Kidney (tissue), 14 donors: ENCODE data around the gene CLDN3. TPM values are rescaled to one million over a fixed set of nuclear protein-coding genes. Genes with fewer than 3 reads are reported as not detected.
A peak's percentile ranks its signal among the peaks of the same experiment; 100 is the strongest.

Experiments
- DNase-seq, 5 donors: peaks; one replicate each; pipeline ENCODE4 v3.0.0-alpha.2; 2013 to 2020
- FAIRE-seq: peaks from 2 replicates; lab custom pipeline; 2012; peaks lifted over from hg19 to GRCh38; lab: Jason Lieb, UNC
- H3K27ac ChIP-seq, 2 donors: one replicate each; pipeline ENCODE4 v1.7.0; 2013; ENCODE audit warnings: low read depth in 2 of 2, low read length in 2 of 2, inconsistent platforms in 1 of 2
- H3K27me3 ChIP-seq: one replicate; pipeline ENCODE4 v1.7.1; 2013; ENCODE audit warnings: low read length, inconsistent platforms; ENCODE audit not compliant: control insufficient read depth, insufficient read depth
- H3K36me3 ChIP-seq, 3 donors: one replicate each; pipeline versions ENCODE4 v1.7.0 to v1.7.1; 2013; ENCODE audit warnings: low read length in 3 of 3, control low read depth in 1 of 3, inconsistent platforms in 1 of 3; ENCODE audit not compliant: insufficient read depth in 3 of 3, control insufficient read depth in 2 of 3
- H3K4me1 ChIP-seq, 3 donors: one replicate each; pipeline versions ENCODE4 v1.7.0 to v1.7.1; 2013; ENCODE audit warnings: low read length in 3 of 3, inconsistent platforms in 1 of 3, low read depth in 1 of 3; ENCODE audit not compliant: control insufficient read depth in 2 of 3, insufficient read depth in 2 of 3
- H3K4me3 ChIP-seq, 3 donors: one replicate each; pipeline versions ENCODE4 v1.7.0 to v1.8.1; 2013; ENCODE audit warnings: low read length in 3 of 3, control low read depth in 1 of 3, inconsistent platforms in 1 of 3
- H3K9ac ChIP-seq, 3 donors: one replicate each; pipeline versions ENCODE4 v1.7.0 to v1.7.1; 2013; ENCODE audit warnings: low read length in 3 of 3, control low read depth in 1 of 3, inconsistent platforms in 1 of 3
- H3K9me3 ChIP-seq, 3 donors: one replicate each; pipeline versions ENCODE4 v1.7.0 to v1.7.1; 2013; ENCODE audit warnings: low read length in 3 of 3, control low read depth in 1 of 3, inconsistent platforms in 1 of 3; ENCODE audit not compliant: control insufficient read depth in 2 of 3, insufficient read depth in 1 of 3
- CTCF ChIP-seq: IDR thresholded peaks from 3 replicates; pipeline ENCODE4 v1.5.1; 2012; ENCODE audit warnings: mild to moderate bottlenecking, moderate library complexity, borderline replicate concordance; ENCODE audit not compliant: insufficient read depth; ENCODE audit errors: extremely low read depth
- intact Hi-C: fragments of 100-400 bp; cut with DNase I; formaldehyde crosslinking; loops from one replicate; pipeline ENCODE4 v1.11.1; 2022
- polyA plus RNA-seq: library from polyadenylated mRNA; stranded (reverse); fragments of 350-450 nt; fragmentation: Illumina TruSeq; extraction: RNeasy Lipid Tissue Mini Kit (QIAGEN cat#74804); gene quantifications from one replicate; pipeline ENCODE4 v1.2.3, GENCODE V29; 2014; ENCODE audit warnings: low read depth, low replicate concordance; ENCODE audit not compliant: insufficient read depth
- total RNA-seq: library from RNA; stranded (reverse); fragmentation: NEBNext Ultra II Directional; extraction: Animal tissue kit (Norgen Biotek cat#: 25700); gene quantifications from one replicate; pipeline ENCODE4 v1.2.1, GENCODE V29; 2021
- donor health status: control.
- donor health status: control.
- donor health status: control.
- donor health status: control.
- donor health status: control.
- donor health status: DM: yes; HTN: yes; CAD: no.
- donor health status: Normal renal cell carcinoma (clear cell type).

CLDN3 gene
- total and polyA plus RNA-seq, 2 donors from 2014 or later: 76.5 to 180 TPM

- FAIRE-seq (no peak), DNase-seq (peak in 3 of 5 donors; percentile 47 to 93 (median 55))
- Histone ChIP-seq H3K4me3 (no peak overlapping the region), H3K27me3 (no peaks in the 10 kb centered on the region), H3K27ac (no peak overlapping the region), H3K4me1 (no peaks in the 10 kb centered on the region), H3K36me3 (no peaks in the 10 kb centered on the region), H3K9me3 (no peaks in the 10 kb centered on the region), H3K9ac (no peak overlapping the region)
- intact Hi-C loops: no loop called here
- TF ChIP-seq CTCF: no peak
Observed at GRCh38 chr7:73809467-73809951, 39.4 kb upstream of the CLDN3 start.

GRCh38 chr7:73802459-73802858 lies 32.4 kb upstream of the CLDN3 start:
- DNase-seq: peak in 1 of 5 donors; percentile 5
- Histone ChIP-seq H3K4me3 (no peak overlapping the region), H3K9ac (no peak overlapping the region), H3K27me3 (no peaks in the 10 kb centered on the region), H3K36me3 (no peaks in the 10 kb centered on the region), H3K9me3 (no peaks in the 10 kb centered on the region), H3K27ac (no peak overlapping the region), H3K4me1 (no peaks in the 10 kb centered on the region)
- TF ChIP-seq CTCF: no peak
- no peak for FAIRE-seq
- intact Hi-C loops: no loop called here

GRCh38 chr7:73801577-73801976 lies 31.5 kb upstream of the CLDN3 start:
- H3K36me3 ChIP-seq: no peaks in the 10 kb centered on the region
- no peak overlapping the region for H3K9ac ChIP-seq
- intact Hi-C loops: no loop called here
- no peaks in the 10 kb centered on the region for H3K9me3 ChIP-seq
- no peak for DNase-seq
- H3K27ac ChIP-seq: no peak overlapping the region
- H3K4me1 ChIP-seq: no peaks in the 10 kb centered on the region
- no peak for TF ChIP-seq CTCF
- peak; percentile 23 for FAIRE-seq
- no peaks in the 10 kb centered on the region for H3K27me3 ChIP-seq
- no peak overlapping the region for H3K4me3 ChIP-seq
